Tibial nerve (tissue), 3 donors: Measurements from ENCODE around the gene CFAP47.

Experiments used
- POLR2A ChIP-seq, 2 donors: fragments of 450-650 bp; IDR thresholded peaks; one replicate each; pipeline ENCODE4 v1.6.1; 2017; ENCODE audit warnings: antibody characterized with exemption in 2 of 2, mild to moderate bottlenecking in 2 of 2, moderate library complexity in 2 of 2
- TF ChIP-seq, protein P1 (sequence below), 5 experiments: fragments of 200-600 bp in 3 of 5; fragments of 450-650 bp in 2 of 5; sonication (generic) in 3 of 5; IDR thresholded peaks; one replicate each; pipeline ENCODE4 v1.5.1; 2016 to 2019; ENCODE audit warnings: antibody characterized with exemption in 5 of 5, mild to moderate bottlenecking in 3 of 5, moderate library complexity in 2 of 5

DNA sequence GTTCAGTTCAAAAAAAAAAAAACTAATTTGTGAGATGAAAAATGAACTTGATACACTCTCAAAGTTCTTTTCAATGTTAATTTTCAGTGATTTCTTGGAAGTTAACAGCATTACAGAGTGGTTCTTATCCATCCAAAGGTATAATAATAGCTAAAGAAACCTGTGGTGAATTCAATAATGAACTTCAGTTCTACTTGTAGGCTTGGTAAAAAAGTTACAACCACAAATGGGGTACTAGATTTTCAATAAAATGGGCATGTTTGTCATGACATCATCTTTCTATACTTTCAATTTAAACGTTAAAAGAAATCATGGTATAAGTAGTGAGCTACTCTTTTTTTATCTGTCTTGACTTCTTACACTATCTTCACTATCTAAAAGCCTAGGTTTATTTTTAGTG, 424.8 kb downstream of the CFAP47 start:
- TF ChIP-seq, protein P1, sequence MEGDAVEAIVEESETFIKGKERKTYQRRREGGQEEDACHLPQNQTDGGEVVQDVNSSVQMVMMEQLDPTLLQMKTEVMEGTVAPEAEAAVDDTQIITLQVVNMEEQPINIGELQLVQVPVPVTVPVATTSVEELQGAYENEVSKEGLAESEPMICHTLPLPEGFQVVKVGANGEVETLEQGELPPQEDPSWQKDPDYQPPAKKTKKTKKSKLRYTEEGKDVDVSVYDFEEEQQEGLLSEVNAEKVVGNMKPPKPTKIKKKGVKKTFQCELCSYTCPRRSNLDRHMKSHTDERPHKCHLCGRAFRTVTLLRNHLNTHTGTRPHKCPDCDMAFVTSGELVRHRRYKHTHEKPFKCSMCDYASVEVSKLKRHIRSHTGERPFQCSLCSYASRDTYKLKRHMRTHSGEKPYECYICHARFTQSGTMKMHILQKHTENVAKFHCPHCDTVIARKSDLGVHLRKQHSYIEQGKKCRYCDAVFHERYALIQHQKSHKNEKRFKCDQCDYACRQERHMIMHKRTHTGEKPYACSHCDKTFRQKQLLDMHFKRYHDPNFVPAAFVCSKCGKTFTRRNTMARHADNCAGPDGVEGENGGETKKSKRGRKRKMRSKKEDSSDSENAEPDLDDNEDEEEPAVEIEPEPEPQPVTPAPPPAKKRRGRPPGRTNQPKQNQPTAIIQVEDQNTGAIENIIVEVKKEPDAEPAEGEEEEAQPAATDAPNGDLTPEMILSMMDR (IDR thresholded peaks at IDR 0.05) = no peak
- no peak for TF ChIP-seq POLR2A (IDR thresholded peaks at IDR 0.05)
